Keratinocyte (primary cell): ENCODE data around the gene HAPLN1.

Experiments used
- CTCF ChIP-seq, 3 experiments: IDR thresholded peaks in 1 of 3; conservative IDR thresholded peaks in 1 of 3; optimal IDR thresholded peaks in 1 of 3; 2 replicates in 2 of 3; 3 replicates in 1 of 3; pipeline versions ENCODE3 to v1.5.1; 2011; ENCODE audit warnings: low read length in 3 of 3, mild to moderate bottlenecking in 3 of 3, moderate library complexity in 2 of 3, control low read depth in 1 of 3, inconsistent platforms in 1 of 3; ENCODE audit not compliant: insufficient read depth in 2 of 3; ENCODE audit errors: extremely low read depth in 1 of 3
- EZH2 ChIP-seq: IDR thresholded peaks from one replicate; pipeline ENCODE4 v1.6.1; 2012; ENCODE audit warnings: inconsistent platforms, mild to moderate bottlenecking, low read length, moderate library complexity

- TF ChIP-seq CTCF (optimal IDR thresholded peaks at IDR 0.05 in 1 of 3, IDR thresholded peaks at IDR 0.05 in 1 of 3, conservative IDR thresholded peaks at IDR 0.05 in 1 of 3; ENCODE audit: extremely low read depth in 1 of 3, insufficient read depth in 2 of 3, low read length in 3 of 3) (peak in 2 of 3 experiments; percentile 19 to 48), EZH2 (peak; percentile 72)
Measured at GRCh38 chr5:83721953-83722901, 1.6 kb upstream of the HAPLN1 start.
